ENCODE results near the gene OIT3. TPM values are rescaled to one million over a fixed set of nuclear protein-coding genes. Genes with fewer than 3 reads are reported as not detected.

Gene OIT3
- total RNA-seq, 1 experiment from 2014 or later = not detected

- no peak for TF ChIP-seq CTCF (conservative IDR thresholded peaks at IDR 0.05; ENCODE audit: low read depth, low read length)
- Histone ChIP-seq H3K4me3 (ENCODE audit: low read depth, low read length, poor library complexity, severe bottlenecking) (no peak overlapping the region), H3K36me3 (ENCODE audit: insufficient read depth, low read length, poor library complexity, severe bottlenecking) (no peaks in the 10 kb centered on the region), H3K9me3 (ENCODE audit: low read depth, low read length, poor library complexity, severe bottlenecking) (no peaks in the 10 kb centered on the region), H3K4me1 (ENCODE audit: insufficient read depth, low read length, poor library complexity, severe bottlenecking) (no peaks in the 10 kb centered on the region), H3K27me3 (replicated peaks; ENCODE audit: insufficient read depth, low read depth, low read length, poor library complexity) (no peaks in the 10 kb centered on the region), H3K27ac (ENCODE audit: low read depth, low read length, poor library complexity, severe bottlenecking) (no peak overlapping the region)
- no TSS peak for BruUV-seq (replicated peaks)
- ChIA-PET POLR2A (ENCODE audit: low non-redundant PET) (no interaction called here), CTCF (no interaction called here)
- DNase-seq (ENCODE audit: low spot score) = no peak
- intact Hi-C loops (cut with micrococcal nuclease; ENCODE audit: unreplicated experiment) = no loop called here
Measured at GRCh38 chr10:72951760-72952159, 58.2 kb downstream of the OIT3 start.

- TF ChIP-seq CTCF (conservative IDR thresholded peaks at IDR 0.05; ENCODE audit: low read depth, low read length) = no peak
- TF ChIP-seq EZH2 (IDR thresholded peaks at IDR 0.05; ENCODE audit: borderline replicate concordance, low read depth, low read length, poor library complexity, severe bottlenecking) = no peak
- no peak overlapping the region for H3K4me3 ChIP-seq (ENCODE audit: low read depth, low read length, poor library complexity, severe bottlenecking)
- no peak overlapping the region for H3K27ac ChIP-seq (ENCODE audit: low read depth, low read length, poor library complexity, severe bottlenecking)
- no peaks in the 10 kb centered on the region for H3K27me3 ChIP-seq (replicated peaks; ENCODE audit: insufficient read depth, low read depth, low read length, poor library complexity)
- intact Hi-C loops (cut with micrococcal nuclease; ENCODE audit: unreplicated experiment) = no loop called here
- H3K9me3 ChIP-seq (ENCODE audit: low read depth, low read length, poor library complexity, severe bottlenecking) = no peaks in the 10 kb centered on the region
- DNase-seq (ENCODE audit: low spot score) = no peak
- BruUV-seq (replicated peaks) = no TSS peak
- no peaks in the 10 kb centered on the region for H3K36me3 ChIP-seq (ENCODE audit: insufficient read depth, low read length, poor library complexity, severe bottlenecking)
- ChIA-PET CTCF (no interaction called here), POLR2A (ENCODE audit: low non-redundant PET) (no interaction called here)
- no peaks in the 10 kb centered on the region for H3K4me1 ChIP-seq (ENCODE audit: insufficient read depth, low read length, poor library complexity, severe bottlenecking)
Measured at GRCh38 chr10:72952189-72952588, 58.6 kb downstream of the OIT3 start.

- CTCF ChIA-PET = no interaction called here
- no peak for DNase-seq (ENCODE audit: low spot score)
- no peaks in the 10 kb centered on the region for H3K4me1 ChIP-seq (ENCODE audit: insufficient read depth, low read length, poor library complexity, severe bottlenecking)
- TF ChIP-seq CTCF (conservative IDR thresholded peaks at IDR 0.05; ENCODE audit: low read depth, low read length) (no peak), EZH2 (IDR thresholded peaks at IDR 0.05; ENCODE audit: borderline replicate concordance, low read depth, low read length, poor library complexity, severe bottlenecking) (no peak)
- POLR2A ChIA-PET (ENCODE audit: low non-redundant PET) = no interaction called here
- no peak overlapping the region for H3K4me3 ChIP-seq (ENCODE audit: low read depth, low read length, poor library complexity, severe bottlenecking)
- no peaks in the 10 kb centered on the region for H3K36me3 ChIP-seq (ENCODE audit: insufficient read depth, low read length, poor library complexity, severe bottlenecking)
- no peaks in the 10 kb centered on the region for H3K9me3 ChIP-seq (ENCODE audit: low read depth, low read length, poor library complexity, severe bottlenecking)
- no peak overlapping the region for H3K27ac ChIP-seq (ENCODE audit: low read depth, low read length, poor library complexity, severe bottlenecking)
- intact Hi-C loops (cut with micrococcal nuclease; ENCODE audit: unreplicated experiment) = no loop called here
- no TSS peak for BruUV-seq (replicated peaks)
- no peaks in the 10 kb centered on the region for H3K27me3 ChIP-seq (replicated peaks; ENCODE audit: insufficient read depth, low read depth, low read length, poor library complexity)
Measured at GRCh38 chr10:72952642-72953158, 59.2 kb downstream of the OIT3 start.
